HG02798 (cell line): ENCODE results near the gene KBTBD7.

Experiments
- ATAC-seq: cut with Tn5 transposase; IDR thresholded peaks from one replicate; pipeline ENCODE4 v1.9.1; 2021; ENCODE audit warnings: mild to moderate bottlenecking; ENCODE audit not compliant: unreplicated experiment, poor library complexity

The KBTBD7 gene

DNA sequence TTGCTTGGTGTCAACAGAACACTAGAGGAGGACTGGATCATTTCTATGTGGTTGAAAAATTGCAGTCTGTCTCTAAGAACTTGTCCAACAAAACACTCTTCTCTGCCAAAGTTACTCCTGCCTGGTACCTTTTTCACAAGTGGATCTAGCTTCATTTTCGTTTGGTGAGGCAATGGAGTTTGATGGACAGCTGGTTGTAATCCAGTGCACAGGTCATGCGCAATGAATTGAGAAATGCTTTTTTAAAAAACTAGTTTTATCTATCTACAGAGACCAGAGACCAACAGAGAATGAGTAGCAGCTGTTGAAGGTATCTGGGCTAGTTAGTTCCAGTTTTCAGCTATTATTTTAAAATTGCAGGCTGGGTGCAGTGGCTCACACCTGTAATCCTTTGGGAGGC, 49.8 kb downstream of the KBTBD7 start:
- no peak for ATAC-seq
